Cardiac muscle cell (in vitro differentiated cells and primary cell): ENCODE data around the gene KDSR. TPM values are rescaled to one million over a fixed set of nuclear protein-coding genes. Genes with fewer than 3 reads are reported as not detected.

Experiments used
- DNase-seq, 2 donors: peaks; one replicate each; pipeline versions ENCODE4 v3.0.0 to v3.0.0-alpha.2; 2010 to 2017; ENCODE audit warnings: low read depth in 1 of 2, low spot score in 1 of 2
- H3K27ac ChIP-seq: fragments of 200-600 bp; sonication (generic); 2 replicates; pipeline ENCODE4 v1.5.1; 2016
- H3K27me3 ChIP-seq: fragments of 200-600 bp; sonication (generic); 2 replicates; pipeline ENCODE4 v1.6.0; 2016; ENCODE audit warnings: control low read depth
- H3K36me3 ChIP-seq: fragments of 200-600 bp; sonication (generic); 2 replicates; pipeline ENCODE4 v1.5.1; 2016; ENCODE audit warnings: control low read depth
- H3K4me1 ChIP-seq: fragments of 200-600 bp; sonication (generic); 2 replicates; pipeline ENCODE4 v1.8.1; 2017; ENCODE audit warnings: low read depth, mild to moderate bottlenecking, mixed run types
- H3K4me3 ChIP-seq: fragments of 200-600 bp; sonication (generic); 2 replicates; pipeline ENCODE4 v1.5.1; 2016; ENCODE audit warnings: mild to moderate bottlenecking
- H3K9me3 ChIP-seq: fragments of 200-600 bp; sonication (generic); 2 replicates; pipeline ENCODE4 v1.5.1; 2017; ENCODE audit warnings: low read depth, mild to moderate bottlenecking, control low read depth
- polyA plus RNA-seq: library from polyadenylated mRNA; unstranded; fragments of >200 nt; fragmentation: Nextera tagmentation; extraction: Ambion mirVana; gene quantifications from 2 replicates; pipeline ENCODE4 v1.2.1, GENCODE V29; 2016
- total RNA-seq: library from RNA; depleted of rRNA; stranded (reverse); fragments of >200 nt; gene quantifications from 2 replicates; pipeline ENCODE4 v1.2.3, GENCODE V29; 2016
- TF ChIP-seq, protein P1 (sequence below): IDR thresholded peaks from 2 replicates; pipeline ENCODE4 v1.5.1; 2012; ENCODE audit warnings: low read depth, mild to moderate bottlenecking, low read length

Gene KDSR
- total and polyA plus RNA-seq, 2 experiments from 2014 or later, result 21.3 to 28.0 TPM

GRCh38 chr18:63288311-63288710, 78.7 kb downstream of the KDSR start:
- Histone ChIP-seq H3K4me1 (peaks cover 18% of the 10 kb centered on the region), H3K4me3 (no peak overlapping the region), H3K27ac (no peak overlapping the region), H3K9me3 (no peaks in the 10 kb centered on the region), H3K36me3 (no peaks in the 10 kb centered on the region), H3K27me3 (no peaks in the 10 kb centered on the region)
- no peak for DNase-seq
- TF ChIP-seq, protein P1, sequence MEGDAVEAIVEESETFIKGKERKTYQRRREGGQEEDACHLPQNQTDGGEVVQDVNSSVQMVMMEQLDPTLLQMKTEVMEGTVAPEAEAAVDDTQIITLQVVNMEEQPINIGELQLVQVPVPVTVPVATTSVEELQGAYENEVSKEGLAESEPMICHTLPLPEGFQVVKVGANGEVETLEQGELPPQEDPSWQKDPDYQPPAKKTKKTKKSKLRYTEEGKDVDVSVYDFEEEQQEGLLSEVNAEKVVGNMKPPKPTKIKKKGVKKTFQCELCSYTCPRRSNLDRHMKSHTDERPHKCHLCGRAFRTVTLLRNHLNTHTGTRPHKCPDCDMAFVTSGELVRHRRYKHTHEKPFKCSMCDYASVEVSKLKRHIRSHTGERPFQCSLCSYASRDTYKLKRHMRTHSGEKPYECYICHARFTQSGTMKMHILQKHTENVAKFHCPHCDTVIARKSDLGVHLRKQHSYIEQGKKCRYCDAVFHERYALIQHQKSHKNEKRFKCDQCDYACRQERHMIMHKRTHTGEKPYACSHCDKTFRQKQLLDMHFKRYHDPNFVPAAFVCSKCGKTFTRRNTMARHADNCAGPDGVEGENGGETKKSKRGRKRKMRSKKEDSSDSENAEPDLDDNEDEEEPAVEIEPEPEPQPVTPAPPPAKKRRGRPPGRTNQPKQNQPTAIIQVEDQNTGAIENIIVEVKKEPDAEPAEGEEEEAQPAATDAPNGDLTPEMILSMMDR, result no peak

DNA sequence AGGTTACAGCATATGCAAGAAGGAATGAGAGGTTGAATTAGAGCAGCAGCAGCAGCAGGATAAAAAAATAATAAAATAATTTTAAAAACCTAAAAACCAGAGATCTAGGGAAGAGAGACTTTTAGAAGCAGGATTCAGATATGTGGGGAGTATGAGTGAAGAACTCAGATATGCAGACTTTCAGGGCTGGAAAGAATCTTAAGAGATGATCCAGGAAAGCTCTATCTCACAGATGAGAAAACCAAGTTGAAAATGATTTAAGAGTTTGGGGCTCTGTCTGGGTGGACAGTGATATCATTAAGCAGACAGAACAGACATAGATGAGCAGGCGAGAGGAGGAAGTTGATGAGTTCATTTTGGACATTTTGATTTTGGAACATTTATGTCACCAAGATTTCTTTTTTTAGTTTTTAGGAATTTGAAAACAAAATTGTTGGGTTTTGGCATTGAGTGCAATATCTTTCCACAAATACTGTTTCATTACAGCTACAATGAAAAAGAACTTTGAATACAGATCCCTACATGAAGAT, 79.2 kb downstream of the KDSR start:
- no peaks in the 10 kb centered on the region for H3K9me3 ChIP-seq
- no peaks in the 10 kb centered on the region for H3K36me3 ChIP-seq
- TF ChIP-seq, protein P1, result no peak
- no peak overlapping the region for H3K27ac ChIP-seq
- H3K4me1 ChIP-seq, result peaks cover 18% of the 10 kb centered on the region
- H3K4me3 ChIP-seq, result no peak overlapping the region
- no peak for DNase-seq
- no peaks in the 10 kb centered on the region for H3K27me3 ChIP-seq

- H3K27me3 ChIP-seq, result no peaks in the 10 kb centered on the region
- no peak overlapping the region for H3K4me3 ChIP-seq
- TF ChIP-seq, protein P1, result no peak
- H3K9me3 ChIP-seq, result no peaks in the 10 kb centered on the region
- no peaks in the 10 kb centered on the region for H3K36me3 ChIP-seq
- no peak for DNase-seq
- peaks cover 18% of the 10 kb centered on the region for H3K4me1 ChIP-seq
- H3K27ac ChIP-seq, result no peak overlapping the region
These were observed 80.1 kb downstream of the KDSR start for GRCh38 chr18:63286926-63287325.

DNA sequence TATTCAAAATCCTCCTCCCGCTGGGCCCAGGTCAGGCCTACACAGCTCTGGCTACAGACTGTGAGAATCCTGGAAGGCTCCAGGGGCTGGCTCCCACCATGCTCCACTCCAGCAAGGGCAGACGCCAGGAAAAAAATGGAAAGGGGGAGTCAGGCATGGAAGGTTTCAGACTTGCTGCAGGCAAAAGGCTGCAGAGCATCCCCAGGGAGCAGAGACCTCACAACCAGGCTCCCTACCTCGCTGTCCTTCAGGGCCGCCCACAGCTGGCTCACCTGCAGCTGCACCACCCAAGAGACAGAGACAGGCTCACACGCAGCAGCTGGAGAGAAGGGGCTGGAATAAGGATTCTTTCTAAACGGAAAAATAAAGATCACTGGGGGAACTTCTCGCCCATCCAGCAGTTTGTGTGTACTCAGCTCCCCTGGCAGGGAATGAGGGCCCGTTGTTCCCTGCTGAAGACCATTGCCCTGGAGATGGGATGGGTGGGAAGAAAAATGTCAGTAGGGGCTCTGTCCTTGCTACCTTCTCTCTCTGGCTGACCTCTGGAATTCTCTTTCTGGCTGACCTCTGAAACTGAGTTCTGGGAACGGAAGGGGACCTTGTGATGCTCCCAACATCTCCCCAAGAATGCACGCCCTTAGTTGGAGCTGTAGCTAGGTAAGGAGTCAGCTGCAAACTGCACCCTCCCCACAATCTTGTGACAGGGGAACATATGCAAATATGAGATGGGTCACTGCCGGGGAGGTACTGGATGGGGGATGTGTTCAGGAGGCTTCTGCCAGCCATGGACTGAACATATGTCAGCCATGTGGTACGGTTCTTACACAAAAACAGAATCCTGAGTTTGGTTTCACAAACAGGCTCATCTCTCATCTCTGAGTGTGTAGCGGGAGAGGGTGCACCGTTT, 81.9 kb downstream of the KDSR start:
- TF ChIP-seq, protein P1, result no peak
- H3K27ac ChIP-seq, result no peak overlapping the region
- no peak for DNase-seq
- no peaks in the 10 kb centered on the region for H3K9me3 ChIP-seq
- H3K4me1 ChIP-seq, result peaks cover under 1% of the 10 kb centered on the region
- no peak overlapping the region for H3K4me3 ChIP-seq
- no peaks in the 10 kb centered on the region for H3K27me3 ChIP-seq
- H3K36me3 ChIP-seq, result no peaks in the 10 kb centered on the region

GRCh38 chr18:63284173-63284799, 82.7 kb downstream of the KDSR start:
- Histone ChIP-seq H3K4me1 (no peaks in the 10 kb centered on the region), H3K4me3 (no peak overlapping the region), H3K9me3 (no peaks in the 10 kb centered on the region), H3K36me3 (no peaks in the 10 kb centered on the region), H3K27me3 (no peaks in the 10 kb centered on the region), H3K27ac (no peak overlapping the region)
- TF ChIP-seq, protein P1, result no peak
- DNase-seq, result no peak
